ENCODE results near the gene GLYATL3. TPM values are rescaled to one million over a fixed set of nuclear protein-coding genes. Genes with fewer than 3 reads are reported as not detected.

GLYATL3 gene
- total RNA-seq, 1 donor from 2014 or later, result not detected

DNA sequence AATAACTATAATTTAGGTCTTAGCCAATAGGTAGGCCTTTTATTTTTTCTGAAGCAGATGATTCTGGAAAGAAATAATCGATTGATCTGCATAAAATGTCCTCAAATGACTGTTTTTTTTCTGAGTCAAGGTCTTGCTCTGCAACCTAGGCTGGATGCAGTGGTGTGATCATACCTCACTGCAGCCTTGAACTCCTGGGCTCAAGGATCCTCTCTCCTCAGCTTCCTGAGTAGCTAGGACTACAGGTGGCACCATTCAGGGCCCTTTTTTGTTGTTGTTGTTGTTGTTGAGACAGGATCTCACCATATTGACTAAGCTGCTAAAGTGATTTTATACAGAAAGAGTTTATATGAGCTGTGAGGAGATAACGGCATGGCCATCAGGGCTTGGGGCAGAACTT is 18.2 kb downstream of the GLYATL3 start:
- Mint-ChIP-seq H3K9me3 (ENCODE audit: unreplicated experiment) (no peaks in the 10 kb centered on the region), H3K27ac (ENCODE audit: unreplicated experiment) (no peak overlapping the region), H3K4me3 (ENCODE audit: unreplicated experiment) (no peak overlapping the region), H3K36me3 (ENCODE audit: low read depth, unreplicated experiment) (no peaks in the 10 kb centered on the region), H3K27me3 (ENCODE audit: unreplicated experiment) (no peaks in the 10 kb centered on the region), H3K4me1 (ENCODE audit: unreplicated experiment) (no peaks in the 10 kb centered on the region)
- DNase-seq (ENCODE audit: low spot score), result no peak
- TF ChIP-seq, protein P1, sequence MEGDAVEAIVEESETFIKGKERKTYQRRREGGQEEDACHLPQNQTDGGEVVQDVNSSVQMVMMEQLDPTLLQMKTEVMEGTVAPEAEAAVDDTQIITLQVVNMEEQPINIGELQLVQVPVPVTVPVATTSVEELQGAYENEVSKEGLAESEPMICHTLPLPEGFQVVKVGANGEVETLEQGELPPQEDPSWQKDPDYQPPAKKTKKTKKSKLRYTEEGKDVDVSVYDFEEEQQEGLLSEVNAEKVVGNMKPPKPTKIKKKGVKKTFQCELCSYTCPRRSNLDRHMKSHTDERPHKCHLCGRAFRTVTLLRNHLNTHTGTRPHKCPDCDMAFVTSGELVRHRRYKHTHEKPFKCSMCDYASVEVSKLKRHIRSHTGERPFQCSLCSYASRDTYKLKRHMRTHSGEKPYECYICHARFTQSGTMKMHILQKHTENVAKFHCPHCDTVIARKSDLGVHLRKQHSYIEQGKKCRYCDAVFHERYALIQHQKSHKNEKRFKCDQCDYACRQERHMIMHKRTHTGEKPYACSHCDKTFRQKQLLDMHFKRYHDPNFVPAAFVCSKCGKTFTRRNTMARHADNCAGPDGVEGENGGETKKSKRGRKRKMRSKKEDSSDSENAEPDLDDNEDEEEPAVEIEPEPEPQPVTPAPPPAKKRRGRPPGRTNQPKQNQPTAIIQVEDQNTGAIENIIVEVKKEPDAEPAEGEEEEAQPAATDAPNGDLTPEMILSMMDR (IDR thresholded peaks at IDR 0.05; ENCODE audit: unreplicated experiment), result no peak

DNA sequence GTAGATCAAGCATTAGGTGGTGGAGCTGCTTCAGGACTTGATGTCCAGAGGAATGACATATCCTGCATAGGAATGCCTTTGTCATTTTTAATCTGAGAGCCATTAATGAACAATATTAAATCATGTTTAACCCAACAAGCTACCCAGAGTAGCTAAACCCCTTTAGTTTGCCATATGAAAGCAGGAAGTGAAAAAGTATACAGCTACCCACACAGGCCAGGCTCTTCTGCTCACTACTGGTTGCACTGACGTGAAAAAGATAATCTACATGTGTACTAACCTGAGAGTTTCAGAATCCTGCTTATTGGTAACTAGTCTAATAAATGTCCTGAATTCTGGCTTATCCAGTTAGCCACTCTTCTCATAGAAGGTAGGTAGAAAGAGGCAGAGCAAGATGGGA is 19.9 kb downstream of the GLYATL3 start:
- Mint-ChIP-seq H3K4me1 (ENCODE audit: unreplicated experiment) (no peaks in the 10 kb centered on the region), H3K36me3 (ENCODE audit: low read depth, unreplicated experiment) (no peaks in the 10 kb centered on the region), H3K27ac (ENCODE audit: unreplicated experiment) (no peak overlapping the region), H3K4me3 (ENCODE audit: unreplicated experiment) (no peak overlapping the region), H3K9me3 (ENCODE audit: unreplicated experiment) (no peaks in the 10 kb centered on the region), H3K27me3 (ENCODE audit: unreplicated experiment) (no peaks in the 10 kb centered on the region)
- TF ChIP-seq, protein P1 (IDR thresholded peaks at IDR 0.05; ENCODE audit: unreplicated experiment), result no peak
- DNase-seq (ENCODE audit: low spot score), result no peak

DNA sequence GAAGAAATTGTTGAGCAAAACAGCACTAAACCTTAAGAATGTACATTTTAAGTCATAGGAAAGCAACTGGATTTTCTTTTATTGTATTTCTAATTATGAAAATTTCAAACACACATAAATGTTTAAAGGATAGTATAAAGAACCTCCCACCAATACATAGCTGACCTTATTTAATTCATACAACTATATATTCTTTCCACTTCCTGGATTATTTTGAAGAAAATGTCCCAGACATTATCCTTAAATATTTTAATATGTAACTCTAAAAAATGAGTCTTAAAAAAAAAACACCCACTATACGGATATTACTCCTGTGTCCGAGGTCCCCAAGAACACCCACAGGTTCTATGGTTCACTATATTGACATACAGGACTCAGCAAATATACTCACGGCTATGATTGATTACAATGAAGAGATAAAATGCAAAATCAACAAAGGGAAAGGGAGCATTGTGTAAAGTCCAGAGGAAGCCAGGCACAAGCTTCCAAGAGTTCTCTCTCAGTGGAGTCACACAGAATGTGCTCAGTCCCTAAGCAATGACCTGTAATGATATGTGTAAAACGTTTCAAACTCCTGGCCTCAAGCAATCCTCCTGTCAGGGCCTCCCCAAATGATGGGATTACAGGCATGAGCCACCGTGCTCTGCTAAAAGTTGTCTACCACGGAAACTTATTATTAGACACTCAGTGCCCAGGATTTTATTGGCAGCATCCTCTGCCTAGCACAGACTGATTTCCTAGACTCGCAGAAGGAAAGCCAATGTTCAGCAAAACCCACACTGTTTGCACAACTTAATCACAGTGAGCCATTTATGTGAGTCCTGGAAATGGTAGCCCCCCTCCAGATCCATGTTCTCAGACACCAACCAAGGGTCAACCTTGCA is 23.2 kb downstream of the GLYATL3 start:
- Mint-ChIP-seq H3K4me3 (ENCODE audit: unreplicated experiment) (no peak overlapping the region), H3K4me1 (ENCODE audit: unreplicated experiment) (no peaks in the 10 kb centered on the region), H3K9me3 (ENCODE audit: unreplicated experiment) (no peaks in the 10 kb centered on the region), H3K27me3 (ENCODE audit: unreplicated experiment) (no peaks in the 10 kb centered on the region), H3K36me3 (ENCODE audit: low read depth, unreplicated experiment) (no peaks in the 10 kb centered on the region), H3K27ac (ENCODE audit: unreplicated experiment) (no peak overlapping the region)
- TF ChIP-seq, protein P1 (IDR thresholded peaks at IDR 0.05; ENCODE audit: unreplicated experiment), result no peak
- DNase-seq (ENCODE audit: low spot score), result no peak

DNA sequence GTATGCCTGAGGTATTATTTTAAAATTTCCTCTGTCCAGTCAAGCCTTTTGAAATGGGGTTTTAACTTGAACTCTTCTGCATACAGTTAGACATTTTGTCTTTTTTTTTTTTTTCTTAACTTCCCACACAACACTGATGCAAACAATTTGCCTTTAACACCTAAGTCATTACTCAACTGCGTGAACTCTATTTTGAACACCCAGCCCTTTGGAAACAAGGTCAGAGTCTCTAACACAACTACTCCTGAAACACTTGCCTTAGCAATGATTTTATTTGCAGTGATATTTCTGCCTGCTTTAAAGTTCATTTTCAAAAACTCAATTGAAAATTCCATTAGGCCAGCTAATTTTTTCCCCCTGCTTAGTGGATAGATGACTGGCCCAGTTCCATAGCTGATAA is 24.2 kb downstream of the GLYATL3 start:
- Mint-ChIP-seq H3K27me3 (ENCODE audit: unreplicated experiment) (no peaks in the 10 kb centered on the region), H3K9me3 (ENCODE audit: unreplicated experiment) (no peaks in the 10 kb centered on the region), H3K36me3 (ENCODE audit: low read depth, unreplicated experiment) (no peaks in the 10 kb centered on the region), H3K27ac (ENCODE audit: unreplicated experiment) (no peak overlapping the region), H3K4me1 (ENCODE audit: unreplicated experiment) (no peaks in the 10 kb centered on the region), H3K4me3 (ENCODE audit: unreplicated experiment) (no peak overlapping the region)
- TF ChIP-seq, protein P1 (IDR thresholded peaks at IDR 0.05; ENCODE audit: unreplicated experiment), result no peak
- DNase-seq (ENCODE audit: low spot score), result no peak

DNA sequence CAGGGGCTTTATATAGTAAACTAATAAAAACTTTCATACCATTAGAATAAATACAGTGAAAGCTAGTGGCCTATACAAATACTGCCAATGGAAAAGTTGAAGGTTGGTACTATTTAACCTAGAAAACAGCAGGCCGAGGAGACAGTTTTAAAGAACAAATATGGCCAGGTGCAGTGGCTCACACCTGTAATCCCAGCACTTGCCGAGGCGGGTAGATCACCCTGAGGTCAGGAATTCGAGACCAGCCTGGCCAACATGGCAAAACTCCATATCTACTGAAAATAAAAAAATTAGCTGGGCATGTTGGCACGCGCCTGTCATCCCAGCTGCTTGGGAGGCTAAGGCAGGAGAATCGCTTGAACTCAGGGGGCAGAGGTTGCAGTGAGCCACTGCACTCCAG is 24.8 kb downstream of the GLYATL3 start:
- Mint-ChIP-seq H3K27me3 (ENCODE audit: unreplicated experiment) (no peaks in the 10 kb centered on the region), H3K4me3 (ENCODE audit: unreplicated experiment) (no peak overlapping the region), H3K36me3 (ENCODE audit: low read depth, unreplicated experiment) (no peaks in the 10 kb centered on the region), H3K4me1 (ENCODE audit: unreplicated experiment) (no peaks in the 10 kb centered on the region), H3K27ac (ENCODE audit: unreplicated experiment) (no peak overlapping the region), H3K9me3 (ENCODE audit: unreplicated experiment) (no peaks in the 10 kb centered on the region)
- DNase-seq (ENCODE audit: low spot score), result no peak
- TF ChIP-seq, protein P1 (IDR thresholded peaks at IDR 0.05; ENCODE audit: unreplicated experiment), result no peak
